Measurements from ENCODE around the gene RIPOR3. TPM values are rescaled to one million over a fixed set of nuclear protein-coding genes. Genes with fewer than 3 reads are reported as not detected.
A peak's percentile ranks its signal among the peaks of the same experiment; 100 is the strongest.

RIPOR3 gene
- total and polyA plus RNA-seq, 2 experiments from 2014 or later = 5.6 to 5.7 TPM

DNA sequence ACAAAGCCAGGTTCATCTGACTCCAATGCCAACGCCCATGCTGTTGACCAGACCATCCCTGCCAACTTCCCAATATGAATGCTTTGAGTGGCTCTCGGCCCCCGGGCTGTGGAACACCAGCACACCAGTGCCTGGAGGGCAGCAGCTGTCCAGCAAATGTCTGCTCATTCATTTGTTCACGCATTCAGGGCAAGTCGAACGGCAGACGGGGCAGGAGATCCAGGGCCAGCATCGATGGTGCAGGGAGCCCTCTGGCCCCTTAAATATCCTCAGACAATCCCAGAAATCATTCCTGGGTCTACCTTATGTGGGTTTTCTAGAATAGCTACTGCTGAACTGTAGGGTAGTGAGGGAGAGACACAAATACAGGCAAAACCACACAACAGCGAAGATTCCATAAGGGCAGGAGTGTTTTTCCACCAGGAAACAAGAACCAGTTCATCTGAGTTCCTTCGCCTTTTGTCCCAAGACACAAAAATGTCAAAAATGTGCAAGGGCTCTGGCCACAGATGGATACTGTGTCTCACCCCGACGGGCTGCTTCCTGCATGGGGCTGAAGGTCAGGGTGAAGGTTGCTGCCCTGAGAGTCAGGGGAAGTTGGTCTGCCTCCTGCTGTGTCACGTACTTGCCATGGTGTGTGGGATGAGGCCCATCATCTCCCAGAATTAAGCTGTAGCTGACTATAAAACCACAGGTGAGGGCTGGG is 15.5 kb downstream of the RIPOR3 start:
- no peaks in the 10 kb centered on the region for H3K9me2 ChIP-seq (replicated peaks; ENCODE audit: insufficient read depth)
- H3K79me2 ChIP-seq = peaks cover 4% of the 10 kb centered on the region
- no peak overlapping the region for H3K4me3 ChIP-seq
- H3K4me2 ChIP-seq = no peak overlapping the region
- WGBS (ENCODE audit: low lambda C conversion rate, missing lambda C conversion rate) = 59% methylated on average over 13 of the region's 13 CpGs
- H4K20me1 ChIP-seq (ENCODE audit: insufficient read depth, poor library complexity, severe bottlenecking) = no peaks in the 10 kb centered on the region
- no peaks in the 10 kb centered on the region for H3K36me3 ChIP-seq (replicated peaks; ENCODE audit: insufficient read depth, low read depth)
- TF ChIP-seq EZH2phosphoT487 (IDR thresholded peaks at IDR 0.05; ENCODE audit: low read depth, severe bottlenecking, unreplicated experiment) (no peak), EZH2 (IDR thresholded peaks at IDR 0.05; ENCODE audit: borderline replicate concordance) (no peak), CTCF (IDR thresholded peaks at IDR 0.05; ENCODE audit: poor library complexity) (no peak)
- H2AFZ ChIP-seq = no peak overlapping the region
- DNase-seq (ENCODE audit: low spot score) = no peak
- H3K4me1 ChIP-seq (ENCODE audit: insufficient read depth) = peaks cover 39% of the 10 kb centered on the region
- H3K27me3 ChIP-seq = no peaks in the 10 kb centered on the region
- no peak overlapping the region for H3K27ac ChIP-seq
- H3K9me3 ChIP-seq (ENCODE audit: low read depth) = no peaks in the 10 kb centered on the region

DNA sequence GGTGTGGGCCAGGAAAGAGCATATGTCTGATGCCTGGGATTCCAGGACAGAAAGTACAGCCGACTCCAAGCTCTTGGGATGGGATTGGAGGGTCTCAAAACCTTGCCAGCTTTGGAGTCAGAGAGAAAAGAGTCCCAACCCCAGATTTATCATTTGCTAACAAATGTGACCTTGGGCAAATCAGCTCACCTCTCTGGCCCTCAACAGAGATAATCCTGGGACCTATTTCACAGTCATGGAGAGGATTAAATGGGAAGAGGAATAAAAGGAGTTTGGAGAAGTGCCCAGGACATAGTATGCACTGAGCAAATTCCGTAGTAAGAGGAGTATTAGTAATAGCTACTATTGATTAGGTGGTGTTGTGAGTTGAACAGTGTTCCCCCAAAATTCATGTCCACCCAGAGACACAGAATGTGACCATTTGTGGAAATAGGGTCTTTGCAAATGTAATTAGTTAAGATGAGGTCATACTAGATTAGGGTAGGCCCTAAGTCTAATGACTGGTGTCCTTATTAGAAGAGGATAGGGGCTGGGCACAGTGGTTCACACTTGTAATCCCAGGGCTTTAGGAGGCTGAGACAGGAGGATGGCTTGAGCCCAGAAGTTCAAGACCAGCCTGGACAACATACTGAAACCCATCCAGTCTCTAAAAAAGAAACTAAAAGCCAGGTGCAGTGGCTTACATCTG is 17.1 kb downstream of the RIPOR3 start:
- Histone ChIP-seq H3K4me1 (ENCODE audit: insufficient read depth) (peaks cover 33% of the 10 kb centered on the region), H3K4me3 (no peak overlapping the region), H3K36me3 (replicated peaks; ENCODE audit: insufficient read depth, low read depth) (no peaks in the 10 kb centered on the region), H2AFZ (no peak overlapping the region), H3K27ac (peak overlapping the region; percentile 59), H4K20me1 (ENCODE audit: insufficient read depth, poor library complexity, severe bottlenecking) (no peaks in the 10 kb centered on the region), H3K9me3 (ENCODE audit: low read depth) (no peaks in the 10 kb centered on the region), H3K79me2 (peaks cover 4% of the 10 kb centered on the region), H3K27me3 (no peaks in the 10 kb centered on the region), H3K4me2 (no peak overlapping the region), H3K9me2 (replicated peaks; ENCODE audit: insufficient read depth) (no peaks in the 10 kb centered on the region)
- no peak for TF ChIP-seq EZH2phosphoT487 (IDR thresholded peaks at IDR 0.05; ENCODE audit: low read depth, severe bottlenecking, unreplicated experiment)
- TF ChIP-seq CTCF (IDR thresholded peaks at IDR 0.05; ENCODE audit: poor library complexity) = no peak
- no peak for TF ChIP-seq EZH2 (IDR thresholded peaks at IDR 0.05; ENCODE audit: borderline replicate concordance)
- no peak for DNase-seq (ENCODE audit: low spot score)
- WGBS (ENCODE audit: low lambda C conversion rate, missing lambda C conversion rate) = 27% methylated on average over 2 of the region's 2 CpGs

DNA sequence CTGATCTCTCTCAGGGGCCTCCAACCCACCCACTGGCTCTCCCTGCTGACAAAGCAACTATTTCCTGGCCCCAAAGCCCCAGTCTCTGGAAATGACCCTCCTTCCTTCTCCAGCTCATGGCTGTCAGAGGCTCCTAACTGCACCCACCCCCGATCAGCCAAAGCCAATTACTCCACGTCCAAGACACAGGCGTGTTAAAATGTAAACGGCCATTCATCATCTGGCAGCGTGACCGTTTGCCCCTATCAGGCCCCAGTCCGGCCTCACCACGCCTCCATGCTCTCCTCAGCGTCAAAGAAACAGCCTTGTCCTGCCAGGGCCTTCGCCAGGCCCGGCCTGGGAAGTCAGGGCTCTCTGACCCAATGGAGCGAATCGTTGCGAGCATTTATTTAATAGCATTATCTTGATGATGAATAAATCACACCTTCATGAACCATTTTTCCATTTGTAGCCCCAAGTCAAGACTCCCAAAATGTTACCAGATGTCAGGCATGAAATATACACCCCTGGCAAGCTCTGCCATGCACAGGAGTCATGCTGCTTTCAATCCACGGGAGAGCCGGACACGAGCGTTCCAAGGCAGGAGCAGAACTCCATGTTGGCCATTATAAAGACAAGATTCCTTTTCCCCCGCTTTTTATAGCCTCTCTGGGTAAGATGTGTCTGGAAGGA is 17.7 kb downstream of the RIPOR3 start:
- peak overlapping the region; percentile 59 for H3K27ac ChIP-seq
- H3K4me1 ChIP-seq (ENCODE audit: insufficient read depth) = peaks cover 30% of the 10 kb centered on the region
- no peak overlapping the region for H3K4me2 ChIP-seq
- no peak overlapping the region for H3K4me3 ChIP-seq
- H2AFZ ChIP-seq = no peak overlapping the region
- no peaks in the 10 kb centered on the region for H3K9me3 ChIP-seq (ENCODE audit: low read depth)
- no peaks in the 10 kb centered on the region for H3K9me2 ChIP-seq (replicated peaks; ENCODE audit: insufficient read depth)
- peak; percentile 44 for DNase-seq (ENCODE audit: low spot score)
- no peaks in the 10 kb centered on the region for H3K27me3 ChIP-seq
- TF ChIP-seq CTCF (IDR thresholded peaks at IDR 0.05; ENCODE audit: poor library complexity) (no peak), EZH2 (IDR thresholded peaks at IDR 0.05; ENCODE audit: borderline replicate concordance) (no peak), EZH2phosphoT487 (IDR thresholded peaks at IDR 0.05; ENCODE audit: low read depth, severe bottlenecking, unreplicated experiment) (no peak)
- 50% methylated on average over 19 of the region's 19 CpGs for WGBS (ENCODE audit: low lambda C conversion rate, missing lambda C conversion rate)
- no peaks in the 10 kb centered on the region for H4K20me1 ChIP-seq (ENCODE audit: insufficient read depth, poor library complexity, severe bottlenecking)
- H3K79me2 ChIP-seq = peaks cover 4% of the 10 kb centered on the region
- no peaks in the 10 kb centered on the region for H3K36me3 ChIP-seq (replicated peaks; ENCODE audit: insufficient read depth, low read depth)

Measured in hepatocyte (in vitro differentiated cells).